ENCODE data around the gene PBLD.
"Not testable (repeated sequence)": the region's sequence is repeated elsewhere in the genome, so short reads cannot be mapped to it uniquely, and the experiment has no call there.

PBLD gene

DNA sequence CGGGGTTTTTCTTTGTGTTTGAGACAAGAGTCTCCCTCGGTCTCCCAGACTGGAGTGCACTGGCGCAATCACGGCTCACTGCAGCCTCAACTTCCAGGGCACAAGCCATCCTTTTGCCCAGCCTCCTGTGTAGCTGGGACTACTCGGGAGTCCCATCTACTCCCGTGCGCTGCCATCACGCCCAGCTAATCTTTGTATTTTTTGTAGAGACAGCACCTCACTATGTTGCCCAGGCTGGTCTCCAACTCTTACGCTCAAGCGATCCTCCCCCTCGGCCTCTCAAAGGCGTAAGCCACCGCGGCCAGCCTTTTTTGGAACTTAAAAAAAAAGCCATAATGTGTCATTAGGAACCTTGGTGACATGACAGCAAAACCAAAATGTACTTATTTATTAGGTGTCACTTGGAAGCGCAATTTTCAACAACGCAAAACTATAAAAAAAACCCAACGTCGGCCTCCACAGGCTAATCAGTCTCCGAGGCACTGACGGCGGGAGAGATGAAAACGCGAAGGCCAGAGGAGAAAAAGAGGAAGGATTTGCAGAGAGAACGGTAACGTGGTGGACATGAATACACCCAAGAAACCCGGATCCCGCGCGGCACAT is 1.8 kb downstream of the PBLD start:
- no peak for DNase-seq

DNA sequence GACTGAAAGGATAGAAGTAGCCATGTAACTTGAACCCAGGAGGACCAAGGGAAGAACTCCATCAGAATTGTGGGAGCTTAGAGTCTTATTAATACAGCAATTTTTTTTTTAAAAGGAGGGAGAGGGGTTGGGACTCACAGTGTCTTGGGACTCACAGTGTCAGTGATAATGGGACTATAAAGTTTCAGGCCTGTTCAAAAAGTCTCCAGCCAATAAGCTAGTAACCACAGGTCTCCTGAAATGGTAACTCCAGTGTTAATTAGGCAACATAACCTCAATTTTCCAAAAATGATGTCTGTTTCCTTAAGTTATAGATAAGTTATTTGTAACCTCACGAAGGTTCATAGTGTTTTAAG is 3.2 kb downstream of the PBLD start:
- no peak for DNase-seq

DNA sequence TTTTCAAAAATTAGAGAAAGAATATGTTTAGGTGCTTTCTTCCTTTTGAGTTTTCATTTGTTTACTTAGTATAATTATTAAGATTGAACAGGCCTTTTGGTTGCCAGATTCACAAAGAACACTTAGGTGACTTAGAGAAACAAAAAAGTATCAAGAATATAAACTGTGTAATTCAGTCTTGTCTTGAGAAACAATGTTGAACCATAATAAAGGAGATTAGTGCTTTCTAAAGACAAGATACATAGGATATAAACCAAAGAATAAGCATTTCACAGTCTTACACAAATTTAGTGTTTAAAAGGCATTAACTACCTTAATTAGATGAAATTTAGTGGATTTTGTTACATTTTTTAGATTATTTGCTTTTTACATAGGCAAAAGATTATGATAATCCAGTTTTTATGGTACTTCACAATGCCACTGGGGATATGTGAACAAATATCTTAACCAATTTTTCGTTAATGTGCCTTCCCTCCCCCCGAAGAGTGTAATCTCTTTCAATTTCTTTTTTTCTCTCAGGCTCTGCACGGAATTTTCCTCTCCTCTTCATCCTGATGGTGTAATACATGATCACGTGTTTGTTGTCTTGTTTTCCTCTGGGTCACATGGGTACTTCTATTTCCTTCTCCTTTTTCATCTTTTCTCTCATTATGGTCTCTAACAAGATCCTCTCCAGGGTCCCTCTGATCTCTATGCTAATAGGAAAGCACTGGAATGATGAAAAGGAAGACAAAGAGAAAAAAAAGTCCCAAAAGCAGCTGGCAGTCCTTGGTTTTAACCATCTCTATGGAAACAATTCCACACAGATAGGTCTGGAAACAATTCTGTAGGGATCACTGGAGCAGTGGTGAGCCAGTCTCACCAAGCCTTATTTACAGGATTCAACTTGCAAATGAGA is 4.6 kb downstream of the PBLD start:
- no peak for DNase-seq

DNA sequence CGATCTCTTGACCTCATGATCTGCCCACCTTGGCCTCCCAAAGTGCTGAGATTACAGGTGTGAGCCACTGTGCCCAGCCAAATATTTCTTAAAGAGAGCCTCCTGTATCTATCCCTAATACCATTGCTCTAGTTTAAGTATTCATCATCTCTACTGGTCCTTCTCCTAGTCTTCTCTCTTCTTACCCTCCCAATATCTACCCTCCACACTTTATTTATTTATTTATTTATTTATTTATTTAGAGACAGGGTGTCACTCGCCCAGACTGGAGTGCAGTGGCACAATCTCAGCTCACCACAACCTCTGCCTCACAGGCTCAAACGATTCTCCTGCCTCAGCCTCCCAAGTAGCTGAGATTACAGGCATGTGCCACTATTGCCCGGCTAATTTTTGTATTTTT is 8.3 kb downstream of the PBLD start:
- not testable (repeated sequence) for DNase-seq

DNA sequence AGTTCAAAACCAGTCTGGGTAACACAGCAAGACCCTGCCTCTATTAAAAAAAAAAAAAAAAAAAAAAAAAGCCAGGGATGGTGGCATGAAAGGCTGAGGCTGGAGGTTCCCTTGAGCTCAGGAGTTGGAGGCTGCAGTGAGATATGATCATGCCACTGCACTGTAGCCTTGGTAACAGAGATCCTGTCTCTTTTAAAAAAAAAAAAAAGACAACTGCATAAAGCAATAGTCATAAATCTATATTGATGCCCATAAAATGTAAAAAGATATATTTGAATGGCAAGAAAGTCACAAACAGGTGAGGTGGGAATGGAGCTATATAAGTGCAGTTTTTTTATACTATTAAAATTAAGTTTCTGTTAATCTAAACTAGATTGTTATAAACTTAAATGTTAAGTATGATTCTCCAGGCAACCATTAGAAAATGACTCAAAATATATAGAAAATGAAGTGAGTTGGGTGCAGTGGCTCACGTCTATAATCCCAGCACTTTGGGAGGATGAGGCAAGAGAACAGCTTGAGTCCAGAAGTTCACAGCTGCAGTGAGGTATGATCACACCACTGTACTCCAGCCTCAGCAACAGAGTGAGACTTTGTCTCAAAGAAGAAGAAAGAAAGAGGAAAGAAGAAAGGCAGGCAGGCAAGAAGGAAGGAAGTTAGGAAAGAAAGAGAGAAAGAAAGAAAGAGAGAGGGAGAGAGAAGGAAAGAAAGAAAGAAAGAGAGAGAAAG is 14.2 kb downstream of the PBLD start:
- DNase-seq = no peak

DNA sequence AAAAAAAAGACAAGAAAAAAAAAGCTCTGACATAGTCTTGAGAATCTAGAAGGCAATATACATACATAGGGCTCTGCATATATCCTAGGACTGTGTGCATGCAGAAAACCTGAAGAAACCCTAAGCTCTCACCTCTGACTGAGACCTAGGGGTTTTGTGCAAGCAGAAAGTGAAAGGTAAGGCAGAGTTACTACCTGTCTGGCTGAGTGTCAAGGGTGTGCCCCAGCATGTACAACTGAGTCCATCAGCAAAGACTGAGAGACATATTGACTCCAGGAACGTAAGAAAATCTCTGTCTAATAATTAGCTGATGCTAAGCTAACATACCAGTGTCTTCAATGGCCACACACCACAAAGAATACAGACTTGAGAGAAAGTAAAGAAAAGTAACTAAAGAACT is 17.1 kb downstream of the PBLD start:
- no peak for DNase-seq

DNA sequence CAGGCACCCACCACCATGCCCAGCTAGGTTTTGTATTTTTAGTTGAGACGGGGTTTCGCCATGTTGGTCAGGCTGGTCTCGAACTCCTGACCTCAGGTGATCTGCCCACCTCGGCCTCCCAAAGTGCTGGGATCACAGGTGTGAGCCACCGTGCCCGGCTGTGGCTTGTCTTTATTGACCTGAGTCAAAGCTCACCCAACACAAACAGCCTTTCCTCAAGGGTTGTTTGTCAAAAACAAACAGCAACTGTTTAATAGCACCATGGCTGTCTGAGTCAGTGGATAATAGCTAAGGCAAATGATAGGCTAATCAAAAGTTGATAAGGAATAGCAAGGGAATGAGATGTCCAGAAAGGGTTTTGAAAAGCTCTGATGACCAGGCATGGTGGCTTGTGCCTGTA is 17.8 kb downstream of the PBLD start:
- not testable (repeated sequence) for DNase-seq

DNA sequence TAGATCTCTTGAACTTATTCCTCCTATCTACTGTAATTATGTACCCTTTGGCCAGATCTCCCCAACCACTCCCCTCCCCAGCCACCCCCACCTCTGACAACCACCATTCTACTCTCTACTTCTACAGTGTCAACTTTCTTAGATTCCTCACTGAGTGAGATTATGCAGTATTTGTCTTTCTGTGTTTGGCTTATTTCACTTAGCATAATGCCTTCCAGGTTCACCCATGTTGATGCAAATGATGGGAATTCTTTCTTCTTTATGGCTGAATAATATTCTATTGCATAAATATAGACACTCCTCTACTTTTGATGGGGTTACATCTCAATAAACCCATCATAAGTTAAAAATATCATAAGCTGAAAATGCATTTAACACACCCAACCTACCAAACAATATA is 22.2 kb downstream of the PBLD start:
- no peak for DNase-seq

DNA sequence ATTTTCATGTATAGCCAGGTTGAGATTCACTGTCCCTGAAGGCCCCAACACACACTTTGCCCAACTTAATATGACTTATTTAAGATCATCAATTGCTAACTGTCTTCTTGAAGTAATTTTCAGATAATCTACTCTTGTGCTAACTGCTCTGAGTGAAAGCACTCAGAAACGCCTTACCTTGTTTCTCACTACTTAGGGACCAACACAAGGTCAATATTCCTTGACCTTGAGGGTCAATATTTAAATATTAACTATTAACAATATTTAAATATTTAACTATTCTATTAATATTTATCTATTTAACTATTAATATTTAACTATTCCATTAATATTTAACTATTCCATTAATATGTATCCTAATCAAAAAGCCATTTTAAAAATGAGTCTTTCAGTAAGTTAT is 26.9 kb downstream of the PBLD start:
- no peak for DNase-seq

DNA sequence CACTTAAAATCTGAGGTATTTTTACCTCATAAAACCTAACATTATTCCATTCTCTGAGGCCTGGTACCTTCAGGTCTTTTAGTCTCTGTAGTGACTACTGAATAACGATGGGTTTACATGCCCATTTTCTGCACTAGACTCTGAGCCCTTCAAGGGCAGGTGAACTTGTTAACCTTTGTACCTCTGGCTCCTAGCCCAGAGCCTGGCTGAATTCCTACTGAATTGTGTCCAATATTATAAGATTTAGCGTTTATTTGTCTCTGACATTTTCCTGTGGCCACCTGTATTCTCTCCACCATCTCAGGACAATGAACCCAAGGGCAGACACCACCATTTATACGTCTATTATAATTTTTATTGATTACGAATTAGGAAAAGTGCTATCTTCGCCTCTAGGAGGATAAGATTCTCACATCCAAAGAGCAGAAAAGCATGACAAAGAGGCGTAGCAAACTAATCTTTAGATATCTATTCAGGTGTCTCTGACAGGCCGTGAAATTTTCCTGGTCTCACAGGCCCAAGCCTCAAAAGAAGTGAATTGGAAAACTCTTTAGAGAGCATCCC is 28.8 kb downstream of the PBLD start:
- no peak for DNase-seq

DNA sequence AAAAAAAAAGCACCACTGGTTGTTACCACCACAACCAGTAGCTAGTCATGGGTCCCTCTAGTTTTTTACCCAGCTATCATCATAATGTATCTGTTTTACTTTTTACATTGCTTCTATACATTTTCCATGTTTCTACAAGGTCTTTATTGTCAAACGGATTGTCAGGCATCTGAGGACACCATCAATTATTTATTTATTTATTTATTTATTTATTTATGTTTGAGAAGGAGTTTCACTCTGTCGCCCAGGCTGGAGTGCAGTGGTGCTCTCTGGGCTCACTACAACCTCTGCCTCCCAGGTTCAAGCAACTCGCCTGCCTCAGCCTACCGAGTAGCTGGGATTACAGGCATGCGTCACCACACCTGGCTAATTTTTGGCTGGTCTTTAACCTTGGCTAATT is 29.9 kb downstream of the PBLD start:
- DNase-seq = no peak

DNA sequence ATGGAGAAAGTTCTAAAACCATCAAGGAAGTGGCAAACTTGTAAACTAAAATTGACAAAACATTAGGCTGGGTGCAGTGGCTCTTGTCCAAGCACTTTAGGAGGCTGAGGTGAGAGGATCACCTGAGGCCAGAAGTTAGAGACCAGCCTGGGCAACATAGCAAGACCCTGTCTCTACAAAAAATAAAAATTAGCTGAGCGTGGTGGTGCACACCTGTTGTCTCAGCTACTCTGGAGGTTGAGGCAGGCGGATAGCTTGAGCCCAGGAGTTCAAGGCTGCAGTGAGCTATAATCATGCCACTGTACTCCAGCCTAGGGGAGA is 30.3 kb downstream of the PBLD start:
- no peak for DNase-seq

DNA sequence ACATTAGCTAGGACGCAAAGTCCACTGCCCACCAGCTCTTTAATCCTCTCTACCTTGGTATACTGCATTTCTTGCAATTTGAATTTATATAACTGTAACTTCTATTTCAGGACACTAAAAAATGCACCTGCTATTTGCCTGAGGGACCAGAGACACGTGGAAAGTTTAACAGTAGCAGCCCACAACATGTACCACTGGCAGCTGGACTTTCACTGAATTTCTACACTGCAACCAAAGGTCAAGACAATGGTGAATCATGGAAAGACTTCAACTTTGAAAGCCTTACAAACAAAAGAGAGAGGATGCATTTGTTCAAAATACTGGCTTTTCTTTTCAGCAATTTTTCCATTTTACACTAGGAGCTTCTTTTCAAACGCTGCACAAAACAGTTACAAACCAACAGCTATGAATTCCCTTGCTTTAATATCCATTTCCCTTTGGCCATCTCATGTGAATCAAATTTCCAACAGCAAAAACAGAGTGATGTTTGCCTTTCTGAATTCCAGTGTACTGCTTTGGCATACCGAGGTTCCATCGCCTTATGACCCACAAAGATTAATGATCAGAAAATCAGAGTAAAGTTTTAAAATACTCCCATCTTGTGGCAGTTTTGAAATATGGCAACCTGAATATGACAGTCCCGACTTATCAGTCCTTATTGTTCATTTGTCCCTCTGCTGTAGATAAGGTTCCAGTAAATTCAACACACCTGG is 30.8 kb downstream of the PBLD start:
- DNase-seq = no peak

DNA sequence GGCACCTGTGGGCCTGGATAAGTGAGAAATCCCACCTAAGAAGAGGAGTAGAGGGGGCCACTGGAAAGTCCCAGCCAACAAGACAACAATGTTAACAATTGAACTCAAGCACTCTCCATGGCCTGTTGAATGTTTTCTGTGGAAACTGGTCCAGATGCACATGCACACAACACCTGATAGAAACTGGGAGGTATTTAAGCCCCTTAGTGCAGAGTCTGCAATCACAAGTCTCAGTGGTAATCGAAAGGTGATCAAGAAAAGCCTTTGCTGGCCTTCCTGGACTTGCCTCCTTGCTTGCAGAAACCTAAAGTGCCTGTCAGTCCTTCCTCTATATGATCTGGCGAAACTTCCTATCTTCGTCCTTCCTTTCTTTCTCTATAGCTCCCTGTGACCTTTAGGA is 31.4 kb downstream of the PBLD start:
- DNase-seq = no peak

DNA sequence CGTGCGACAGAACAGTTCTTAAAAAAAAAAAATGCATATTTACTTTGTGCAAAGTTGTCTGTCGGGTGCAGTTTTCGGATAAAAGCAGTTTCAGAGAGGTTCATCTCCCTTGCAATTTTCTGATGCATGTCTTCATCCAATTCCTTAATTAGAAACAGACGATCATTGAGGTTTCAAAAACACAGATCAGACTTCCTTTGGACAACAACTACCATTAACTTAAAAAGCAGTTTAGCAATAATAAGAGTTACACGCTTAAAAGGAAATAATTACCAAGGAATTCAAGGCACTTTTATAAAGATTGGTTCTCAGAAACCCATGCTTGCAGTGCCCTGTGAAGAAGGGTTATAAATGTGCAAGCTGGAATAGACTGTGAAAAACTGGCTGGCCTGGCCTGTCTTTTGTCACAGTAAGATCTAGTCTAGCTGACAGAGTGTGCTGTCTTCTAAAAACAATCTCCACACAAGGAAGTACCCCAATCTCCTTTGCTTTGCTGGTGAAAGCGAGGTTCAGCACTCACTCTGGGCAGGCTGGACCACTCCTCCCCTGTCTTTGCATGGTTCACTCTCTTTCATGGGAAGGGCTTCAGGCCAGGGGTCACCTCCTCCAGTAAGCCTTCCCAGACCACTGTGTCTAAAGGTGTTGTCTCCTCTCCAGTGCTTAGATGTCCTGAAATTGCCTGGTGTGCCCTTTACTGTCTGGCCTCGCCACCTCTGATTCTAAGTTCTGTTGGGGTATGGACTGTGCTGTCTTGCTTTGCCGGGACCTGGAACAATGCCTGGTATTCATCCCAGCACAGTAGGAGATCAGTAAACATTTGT is 35.7 kb downstream of the PBLD start:
- DNase-seq = no peak

DNA sequence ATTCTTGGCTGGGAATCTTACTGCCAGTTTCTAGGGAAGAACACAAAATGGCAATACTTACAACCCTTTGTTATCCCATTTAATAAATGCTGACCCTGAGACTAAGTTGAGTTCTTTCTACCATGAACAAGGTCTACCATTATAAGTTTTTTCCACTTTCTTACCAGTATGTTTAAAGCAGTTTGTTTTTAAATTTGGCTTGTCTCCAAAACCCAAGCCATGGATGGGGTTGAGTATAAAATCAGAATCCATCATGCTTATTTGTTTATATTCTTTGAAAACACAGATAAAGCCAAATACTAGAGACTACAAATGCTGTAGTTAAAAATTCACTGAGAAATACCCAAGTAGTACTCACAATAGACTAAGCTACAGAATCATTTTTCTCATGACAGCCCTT is 42.0 kb downstream of the PBLD start:
- no peak for DNase-seq

DNA sequence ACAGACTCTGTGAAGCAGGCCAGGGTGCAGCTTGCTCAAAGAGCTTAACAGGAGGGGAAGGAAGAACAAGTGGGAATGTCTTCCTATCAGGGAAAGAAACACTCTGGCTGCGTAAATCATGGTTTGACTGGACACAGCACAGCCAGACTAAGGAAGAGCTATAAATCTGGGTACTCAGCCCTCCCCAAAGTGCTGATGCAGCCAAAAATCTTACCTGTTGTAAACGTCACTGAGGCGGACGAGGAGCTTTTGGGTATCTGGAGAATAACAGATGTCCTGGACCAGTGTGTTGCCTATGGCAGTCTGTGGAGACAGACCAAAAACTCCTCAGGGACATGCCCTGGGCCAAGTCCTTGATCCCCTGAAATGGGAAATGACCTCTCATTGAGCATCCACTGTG is 44.0 kb downstream of the PBLD start:
- DNase-seq = no peak

DNA sequence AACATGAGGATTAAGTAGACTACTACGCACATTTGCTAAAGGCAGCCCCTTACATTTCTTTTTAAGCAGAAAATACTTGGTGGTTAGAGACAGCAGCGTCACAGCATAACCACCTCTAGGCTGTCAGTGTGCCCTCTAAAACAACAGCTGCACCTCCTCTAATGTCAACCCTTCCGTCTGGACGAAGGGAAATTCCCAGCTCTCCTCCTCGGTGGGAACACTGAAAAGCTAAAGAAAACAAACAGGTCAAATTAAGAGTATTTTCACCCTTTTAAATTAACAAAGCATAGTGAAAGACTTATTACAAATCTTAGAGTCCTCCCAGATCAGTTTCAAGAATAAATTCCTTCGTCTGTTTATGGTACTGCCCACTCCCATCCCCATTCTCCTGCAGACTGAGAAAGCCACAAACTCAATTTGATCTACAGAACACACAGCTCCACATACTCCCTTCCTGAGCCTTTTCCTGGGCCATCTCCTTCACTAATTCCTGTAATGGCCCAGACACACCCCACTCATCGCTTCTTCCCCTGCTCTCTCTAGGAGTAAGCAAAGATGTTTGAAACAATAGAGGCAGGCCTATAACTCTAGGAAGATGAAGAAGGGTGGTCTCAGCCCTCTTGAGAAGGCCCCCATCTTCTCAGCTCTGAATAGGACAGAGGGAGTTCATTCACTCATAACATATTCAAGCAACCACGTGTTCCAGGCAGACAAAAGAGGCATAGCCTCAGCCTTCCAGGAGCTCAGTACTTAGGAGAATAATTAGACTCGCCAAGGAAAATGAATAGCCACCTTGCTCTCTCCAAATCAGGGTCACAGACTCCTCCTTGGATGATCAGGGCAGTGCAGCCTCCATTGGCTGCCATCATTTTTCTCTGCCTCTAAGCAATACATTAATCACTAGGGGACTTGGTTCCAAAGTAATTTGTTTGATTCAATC is 48.4 kb downstream of the PBLD start:
- no peak for DNase-seq

DNA sequence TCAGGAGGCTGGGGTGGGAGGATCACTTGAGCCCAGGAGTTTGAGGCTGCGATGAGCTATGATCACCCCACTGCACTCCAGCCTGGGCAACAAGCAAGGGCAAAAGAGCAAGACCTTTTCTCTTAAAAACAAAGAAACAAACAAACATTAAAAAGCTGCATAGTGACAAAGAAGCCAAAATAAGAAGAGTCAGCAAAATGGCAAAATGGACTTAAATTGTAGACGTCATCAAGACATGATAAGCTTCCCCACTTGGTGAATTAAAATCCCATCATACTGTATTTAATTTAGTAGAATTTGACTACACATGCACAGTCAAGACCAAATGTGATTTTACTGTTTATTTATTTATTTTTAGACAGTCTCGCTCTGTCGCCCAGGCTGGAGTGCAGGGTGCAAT is 52.0 kb downstream of the PBLD start:
- DNase-seq = no peak

DNA sequence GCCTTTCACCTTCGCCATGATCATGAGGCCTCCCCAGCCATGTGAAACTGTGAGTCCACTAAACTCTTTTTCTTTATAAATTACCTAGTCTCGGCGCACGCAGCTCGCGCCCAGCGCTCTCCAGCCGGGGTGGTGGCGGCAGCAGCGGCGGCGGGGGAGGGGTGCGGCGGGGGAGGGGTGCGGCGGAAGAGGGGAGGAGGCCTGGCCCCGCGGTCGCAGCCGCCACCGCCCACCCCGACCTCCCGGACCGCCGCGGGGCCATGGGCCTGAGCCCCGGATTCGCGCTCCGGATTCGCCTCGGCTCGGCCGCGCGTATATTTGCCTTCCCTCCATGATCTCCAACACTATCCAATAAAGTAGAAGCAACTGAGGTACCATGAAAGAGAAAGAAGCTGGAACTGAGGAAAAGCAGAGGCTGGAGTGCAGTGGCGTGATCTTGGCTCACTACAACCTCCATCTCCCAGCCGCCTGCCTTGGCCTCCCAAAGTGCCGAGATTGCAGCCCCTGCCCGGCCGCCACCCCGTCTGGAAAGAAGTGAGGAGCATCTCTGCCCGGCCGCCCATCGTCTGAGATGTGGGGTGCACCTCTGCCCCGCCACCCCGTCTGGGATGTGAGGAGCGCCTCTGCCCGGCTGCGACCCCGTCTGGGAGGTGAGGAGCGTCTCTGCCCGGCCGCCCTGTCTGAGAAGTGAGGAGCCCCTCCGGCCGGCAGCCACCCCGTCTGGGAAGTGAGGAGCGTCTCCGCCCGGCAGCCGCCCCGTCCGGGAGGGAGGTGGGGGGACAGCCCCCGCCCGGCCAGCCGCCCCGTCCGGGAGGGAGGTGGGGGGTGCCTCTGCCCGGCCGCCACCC is 53.6 kb downstream of the PBLD start:
- DNase-seq = not testable (repeated sequence)
